Stimulated activated CD8-positive, alpha-beta memory T cell treated with anti-CD3 and anti-CD28 coated beads, Interleukin-2, amount 100 ng/mL, for 1 hour (primary cell): ENCODE measurements around the gene IGF1R.

Source experiments
- DNase-seq, 2 donors: peaks; one replicate each; pipeline ENCODE4 v3.0.0-alpha.2; 2020; ENCODE audit warnings: low read depth in 2 of 2

Gene IGF1R

DNA sequence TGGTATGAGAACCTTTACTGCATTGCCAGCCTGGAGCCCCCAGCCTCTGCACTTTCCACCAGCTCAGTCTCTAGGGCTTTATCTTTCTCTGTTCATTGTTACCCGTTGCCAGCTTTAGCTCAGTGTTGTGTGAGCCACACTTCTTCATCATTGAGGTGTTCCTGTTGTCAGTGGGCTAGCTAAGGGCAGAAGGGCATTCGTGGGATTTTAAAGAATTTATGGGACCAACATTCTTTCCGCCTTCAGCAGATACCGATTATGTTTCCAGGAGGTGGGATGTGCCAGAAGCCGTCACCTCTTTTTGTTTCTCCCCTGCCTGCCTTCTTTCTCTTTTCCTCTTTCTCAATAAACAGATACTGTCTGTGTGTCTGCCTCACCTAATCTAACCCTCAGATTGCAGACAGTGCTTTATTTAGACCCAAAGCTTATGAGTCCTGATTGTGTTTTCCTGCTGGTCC is 294.7 kb downstream of the IGF1R start:
- no peak for DNase-seq

DNA sequence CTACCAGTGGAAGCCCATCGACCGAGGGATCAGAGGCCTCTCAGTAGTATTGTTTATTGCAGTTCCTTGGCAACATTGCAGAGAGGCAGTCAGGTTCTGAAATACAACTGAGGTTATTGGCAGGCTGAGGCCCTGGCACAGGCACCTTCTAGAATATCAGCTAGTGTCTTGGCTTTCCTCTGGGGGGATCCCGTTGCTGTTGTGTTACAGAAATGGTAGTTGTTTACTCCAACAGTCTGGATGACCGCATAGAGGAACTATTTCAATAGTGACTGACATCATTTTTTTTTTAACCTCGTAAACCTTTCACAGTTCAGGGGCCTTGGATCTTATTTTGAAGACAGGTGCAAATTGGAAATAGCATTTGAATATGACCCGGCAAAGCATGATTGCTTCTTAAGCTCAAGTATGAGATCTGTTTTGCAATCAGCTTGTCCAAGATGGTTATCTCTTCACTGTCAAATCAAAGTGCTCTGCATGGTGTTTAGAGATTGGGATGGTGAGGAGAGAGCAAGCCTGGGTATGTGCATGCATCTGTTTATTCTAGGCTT is 295.3 kb downstream of the IGF1R start:
- no peak for DNase-seq

DNA sequence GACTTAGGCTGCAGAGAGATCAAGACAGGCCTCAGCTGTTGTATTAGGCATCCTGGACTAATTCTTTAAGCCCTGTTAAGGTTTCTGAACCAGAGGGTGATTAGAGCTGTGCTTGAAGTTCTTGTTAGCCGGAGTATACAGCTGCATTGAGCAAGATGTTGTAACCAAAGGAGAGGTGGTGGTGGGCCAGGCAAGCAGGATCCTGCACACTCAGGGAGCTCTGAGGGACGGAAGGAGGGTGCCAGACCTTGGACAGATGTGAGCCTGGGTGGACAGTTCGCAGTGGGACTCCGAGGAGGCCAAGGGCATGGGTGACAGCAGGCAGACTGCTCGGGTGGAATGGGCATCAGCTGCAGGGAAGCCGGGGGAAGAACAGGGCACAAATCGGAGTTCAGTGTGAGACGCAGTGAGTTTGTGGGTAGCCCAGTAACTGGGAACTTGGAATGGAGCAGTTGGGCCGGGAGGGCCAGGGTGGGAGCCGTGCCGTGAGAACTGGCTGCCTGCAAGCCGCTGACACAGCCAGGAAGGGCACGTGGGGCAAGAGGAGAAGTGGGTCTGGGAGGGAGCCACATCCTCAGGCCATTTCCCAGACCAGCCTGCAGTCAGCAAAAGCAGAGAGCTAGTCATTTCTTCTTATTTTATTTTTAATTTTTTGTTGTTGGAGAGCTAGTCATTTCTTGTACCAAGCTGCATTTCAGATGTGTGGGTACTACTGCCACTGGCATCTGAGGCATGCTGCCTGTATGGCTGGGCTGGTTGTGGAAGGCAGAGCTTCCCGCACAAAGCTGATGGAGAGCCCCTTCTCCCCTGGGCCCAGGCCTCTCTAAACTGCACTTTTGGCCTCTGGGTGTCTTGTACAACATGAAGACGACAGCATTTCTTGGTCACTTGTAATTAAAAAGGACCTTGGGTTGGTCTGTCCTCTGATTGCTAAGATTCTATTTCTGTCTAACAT is 298.2 kb downstream of the IGF1R start:
- DNase-seq: no peak

DNA sequence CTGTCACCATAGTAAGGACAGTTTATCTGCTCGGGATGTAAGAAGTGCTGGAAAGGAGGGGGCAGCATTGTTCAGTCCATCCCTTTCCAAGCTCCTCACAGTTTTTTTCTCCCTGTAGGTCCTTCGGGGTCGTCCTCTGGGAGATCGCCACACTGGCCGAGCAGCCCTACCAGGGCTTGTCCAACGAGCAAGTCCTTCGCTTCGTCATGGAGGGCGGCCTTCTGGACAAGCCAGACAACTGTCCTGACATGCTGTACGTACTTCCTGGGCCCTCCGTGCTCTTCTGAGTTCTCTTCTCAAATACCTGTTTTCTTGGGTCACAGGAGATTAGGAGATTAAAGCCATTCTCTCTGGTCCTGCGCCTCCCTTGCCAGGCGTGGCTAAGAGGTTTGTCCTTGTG is 300.1 kb downstream of the IGF1R start:
- DNase-seq: no peak

DNA sequence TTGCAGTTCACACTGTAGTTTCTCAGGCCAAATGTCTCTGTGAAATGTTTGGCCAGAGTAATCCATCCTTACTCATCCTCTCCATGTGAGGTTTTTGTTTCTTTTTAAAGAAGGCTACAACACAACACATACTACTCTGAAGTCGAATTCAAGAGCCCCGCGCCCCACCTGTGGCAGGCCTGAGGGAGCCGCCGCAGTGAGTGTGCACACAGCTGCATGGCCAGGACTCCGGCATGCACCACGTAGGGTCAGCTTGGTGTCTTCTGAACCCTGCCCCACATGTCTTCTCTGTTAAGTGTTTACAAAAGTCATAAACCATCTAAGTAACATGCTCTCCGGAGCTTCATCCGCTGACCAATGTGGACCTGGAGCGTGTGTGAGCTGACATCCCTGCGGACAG is 300.6 kb downstream of the IGF1R start:
- DNase-seq: no peak

DNA sequence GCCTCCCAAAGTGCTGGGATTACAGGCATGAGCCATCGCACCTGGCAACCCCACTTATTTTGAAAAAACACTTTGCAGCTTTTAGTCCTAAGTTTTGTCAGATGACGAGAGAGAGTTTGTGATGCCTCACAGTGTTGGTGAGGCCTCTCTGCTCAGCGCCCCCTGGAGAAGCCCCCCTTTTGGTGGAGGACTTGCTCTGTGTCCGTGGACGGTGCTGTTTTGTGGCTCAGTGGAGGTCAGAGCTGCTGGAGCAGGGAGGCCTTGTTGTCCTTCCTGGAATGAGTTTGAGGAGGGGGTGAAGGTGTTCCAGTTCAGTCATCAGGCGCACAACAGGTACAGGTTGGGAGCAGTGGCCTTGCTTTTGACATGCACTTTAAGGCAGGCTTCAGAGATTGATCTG is 301.3 kb downstream of the IGF1R start:
- DNase-seq: no peak

DNA sequence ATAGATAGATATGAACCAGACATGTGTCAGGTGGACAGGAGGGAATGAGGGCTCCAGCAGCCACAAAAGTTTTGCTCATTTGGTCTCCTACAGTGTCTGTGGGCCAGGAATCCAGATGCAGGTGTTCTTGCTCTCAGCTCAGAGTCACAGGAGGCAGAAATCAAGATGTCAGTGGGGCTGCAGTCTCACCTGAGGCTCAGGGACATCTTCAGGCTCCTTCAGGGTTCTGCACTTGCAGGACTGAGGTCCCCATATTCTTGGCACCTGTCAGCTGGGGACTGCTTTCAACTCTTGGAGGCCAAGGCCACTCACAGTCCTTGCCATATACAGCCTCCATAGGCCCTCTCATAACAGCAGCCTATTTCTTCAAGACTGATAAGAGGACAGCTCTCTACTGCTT is 301.9 kb downstream of the IGF1R start:
- DNase-seq: no peak

DNA sequence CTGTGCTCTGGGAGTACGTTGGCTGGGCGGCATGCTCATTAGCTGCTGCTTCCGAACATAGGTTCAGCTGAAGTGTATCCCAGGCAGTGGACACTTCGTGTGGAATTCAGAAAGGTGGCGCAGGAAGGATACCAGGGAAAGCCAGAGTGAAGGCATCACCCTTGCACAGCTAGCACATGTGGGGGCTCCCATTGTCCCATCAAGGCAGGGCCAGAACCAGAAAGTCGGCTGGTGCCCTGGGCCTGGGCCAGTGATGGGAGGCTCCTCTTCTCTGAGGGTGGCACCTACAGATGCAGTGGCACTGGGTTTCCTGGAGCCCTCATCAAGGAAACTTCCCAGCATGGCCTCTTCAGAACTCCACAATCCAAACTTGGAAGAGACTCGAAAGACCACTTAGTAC is 302.7 kb downstream of the IGF1R start:
- no peak for DNase-seq

DNA sequence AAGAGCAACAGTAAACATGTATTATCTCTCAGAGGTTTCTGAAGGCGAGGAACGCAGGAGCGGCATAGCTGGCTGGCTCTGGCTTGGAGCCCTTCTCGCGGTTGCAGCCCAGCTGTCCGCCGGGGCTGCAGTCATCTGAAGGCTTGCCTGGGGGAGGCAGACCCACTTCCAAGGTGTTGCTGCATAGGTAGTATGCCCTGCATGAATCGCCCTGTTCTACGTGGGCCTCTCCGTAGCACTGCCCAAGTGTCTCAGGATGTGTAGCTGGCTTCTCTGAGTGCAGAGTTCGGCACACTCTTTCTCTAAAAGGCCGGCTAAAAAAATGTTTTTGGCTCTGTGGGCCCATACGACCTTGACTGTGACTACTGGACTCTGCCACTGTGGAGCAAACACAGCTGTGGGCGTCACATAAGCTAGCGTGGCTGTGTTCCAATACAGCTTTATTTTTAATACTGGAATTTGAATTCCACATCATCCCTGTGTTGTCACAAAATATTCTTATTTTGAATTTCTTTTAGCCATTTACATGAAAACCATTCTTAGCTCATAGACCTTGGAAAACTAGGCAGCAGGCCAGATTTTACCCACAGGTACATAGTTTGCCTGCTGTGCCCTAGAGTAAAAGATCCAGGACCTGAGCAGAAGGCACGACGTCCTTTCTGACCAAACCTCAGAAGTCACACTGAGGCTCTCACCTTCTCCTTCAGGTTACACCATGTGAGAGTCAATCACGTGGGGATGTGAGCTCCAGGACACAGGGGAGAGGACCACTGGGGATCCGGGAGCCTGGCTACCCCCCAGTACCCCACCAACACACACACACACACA is 303.4 kb downstream of the IGF1R start:
- DNase-seq: no peak

DNA sequence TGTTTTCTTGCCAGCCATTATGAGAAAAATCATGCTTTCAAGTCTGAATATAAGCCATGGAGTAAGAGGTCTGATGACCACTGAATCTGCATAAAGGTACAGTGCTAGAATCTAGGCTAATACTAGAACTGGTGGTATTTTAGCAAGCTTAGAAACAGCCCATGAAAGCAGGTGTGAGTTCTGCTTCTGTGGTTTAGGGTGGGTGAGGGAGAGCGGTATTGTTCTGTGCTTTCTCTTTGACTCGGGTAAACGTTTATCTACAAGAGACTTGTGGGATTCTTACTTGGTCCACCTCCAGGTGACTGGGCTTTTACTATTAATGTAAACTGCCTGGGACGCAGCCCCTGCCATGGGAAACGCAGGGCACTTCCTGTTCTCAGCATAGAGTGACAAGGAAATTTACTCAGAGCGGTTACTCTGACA is 304.1 kb downstream of the IGF1R start:
- no peak for DNase-seq

DNA sequence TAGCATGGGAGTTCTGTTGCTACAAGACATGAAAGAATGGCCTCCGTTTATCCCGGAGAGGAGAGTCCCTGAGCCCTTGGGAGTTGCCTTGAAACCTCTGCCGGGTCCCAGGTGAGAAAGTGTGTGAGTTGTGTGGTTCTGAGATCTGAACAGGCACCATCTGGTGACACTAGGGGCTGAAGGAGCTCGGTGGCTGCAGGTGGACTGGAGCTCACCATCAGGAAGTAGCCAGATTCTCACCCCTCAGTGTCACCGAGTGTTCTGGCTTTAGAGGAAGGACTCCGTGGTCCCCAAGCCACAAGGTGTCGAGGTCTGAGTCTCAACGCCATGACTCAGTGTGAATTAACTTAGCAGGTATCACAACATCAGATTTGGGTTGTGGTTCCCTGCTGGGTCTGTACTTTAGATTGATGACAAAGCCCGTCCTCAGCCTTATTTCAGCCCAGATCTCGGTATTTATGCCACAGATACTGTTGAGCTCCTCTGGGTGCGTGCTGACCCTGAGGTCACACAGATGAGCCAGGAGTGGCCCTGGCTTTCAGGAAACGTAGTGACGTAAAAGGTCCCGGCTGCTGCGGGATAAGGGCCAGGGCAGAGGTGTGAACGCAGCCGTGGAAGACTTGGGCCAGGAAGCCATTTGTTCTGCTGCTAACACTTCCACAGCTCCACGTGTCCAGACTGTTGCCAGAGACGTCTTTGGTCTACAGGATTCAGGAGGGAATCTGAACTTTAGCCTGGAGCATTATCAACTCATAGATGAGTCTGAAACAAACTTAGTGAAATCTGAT is 304.9 kb downstream of the IGF1R start:
- DNase-seq: no peak

DNA sequence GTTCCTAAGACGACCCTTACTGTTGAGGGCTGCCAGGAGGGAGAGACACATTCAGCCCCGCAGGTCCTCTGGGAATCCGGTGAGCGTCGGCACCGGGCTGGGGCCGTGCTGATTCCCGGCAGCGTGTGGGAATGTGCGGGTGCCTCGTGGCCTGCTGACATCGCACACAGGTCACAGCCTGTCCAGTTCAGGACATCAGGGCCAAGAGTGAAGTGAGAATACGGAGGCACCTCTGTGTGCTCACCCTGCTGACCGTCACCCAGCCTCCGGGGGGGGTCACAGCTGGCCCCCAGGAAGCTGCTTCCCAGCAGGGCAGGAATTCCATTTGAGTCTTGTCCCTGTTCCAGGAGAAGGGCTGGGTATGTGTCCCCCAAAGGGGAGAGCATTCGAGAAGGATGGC is 305.6 kb downstream of the IGF1R start:
- no peak for DNase-seq

DNA sequence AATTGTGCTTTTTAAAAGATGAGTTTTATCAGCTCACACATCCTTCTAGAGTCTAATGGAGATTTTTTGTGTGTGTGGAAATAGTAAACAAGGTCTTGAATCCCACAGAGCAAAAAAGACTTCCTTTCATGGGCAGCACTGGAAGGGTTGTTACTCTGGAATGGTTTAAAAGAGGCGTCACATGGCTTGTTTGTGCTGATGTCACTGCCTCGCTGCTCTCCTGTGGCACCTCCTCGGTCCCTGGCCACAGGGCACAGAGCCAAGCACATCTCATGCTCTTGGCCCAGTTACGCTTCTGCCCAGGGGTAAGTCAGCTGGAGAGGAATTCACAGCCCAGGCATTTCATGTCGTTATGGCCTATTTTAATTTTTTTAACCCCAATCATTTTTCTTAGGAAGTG is 306.1 kb downstream of the IGF1R start:
- no peak for DNase-seq

DNA sequence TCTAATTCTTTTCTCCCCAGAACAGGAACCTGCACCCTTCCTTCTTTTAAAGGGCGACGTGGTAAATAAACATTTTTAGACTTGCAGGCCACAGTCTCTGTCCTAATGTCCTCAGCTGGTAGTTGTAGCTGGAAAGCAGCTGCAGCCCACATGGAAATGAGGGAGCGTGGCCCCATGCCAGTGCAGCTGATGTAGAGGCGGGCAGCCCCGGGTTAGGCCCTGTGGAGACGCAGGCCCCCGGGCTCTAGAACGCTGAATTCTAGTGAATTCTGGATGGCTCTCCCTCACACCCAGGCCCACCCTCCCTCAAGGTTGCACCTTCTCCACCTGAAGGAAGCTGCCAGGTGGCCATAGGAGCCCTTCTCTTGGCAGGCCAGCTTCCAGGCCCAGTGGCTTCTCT is 307.0 kb downstream of the IGF1R start:
- no peak for DNase-seq

DNA sequence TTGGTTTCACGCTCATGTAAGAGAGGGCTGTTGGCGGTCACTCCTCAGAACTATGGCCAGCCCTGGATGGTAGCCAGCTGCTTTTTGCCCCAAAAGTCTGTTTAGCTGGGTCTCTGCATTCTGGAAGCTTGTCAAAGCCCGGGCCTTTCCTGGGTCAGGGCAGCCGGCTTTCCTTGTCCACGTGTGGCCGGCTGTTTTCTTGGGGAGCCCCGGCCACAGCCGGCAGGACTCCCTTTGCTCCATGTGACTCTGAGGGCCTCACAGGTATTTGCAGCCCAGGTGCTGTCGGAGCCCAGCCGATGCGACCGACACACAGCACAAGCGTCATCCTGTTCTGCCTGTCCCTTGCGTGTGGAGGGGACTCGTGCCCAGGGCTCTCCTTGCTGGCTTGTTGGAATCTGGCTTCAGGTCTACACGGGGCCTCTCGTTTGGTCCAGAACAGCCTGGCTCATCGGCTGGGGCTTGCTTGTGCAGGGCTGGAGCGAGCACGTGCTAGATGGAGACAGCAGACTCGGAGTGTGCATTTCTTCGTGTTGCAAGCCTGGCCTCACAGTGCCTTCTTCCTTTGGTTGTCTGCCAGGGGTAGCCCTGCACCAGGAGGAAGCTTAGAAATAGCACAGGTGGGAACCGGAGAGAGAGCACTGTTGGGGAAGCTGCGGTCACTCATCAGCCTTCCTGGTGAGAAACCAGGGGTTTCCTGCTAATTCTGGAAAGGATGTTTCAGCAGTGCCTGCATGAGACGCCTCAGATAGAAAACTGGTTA is 307.8 kb downstream of the IGF1R start:
- no peak for DNase-seq

DNA sequence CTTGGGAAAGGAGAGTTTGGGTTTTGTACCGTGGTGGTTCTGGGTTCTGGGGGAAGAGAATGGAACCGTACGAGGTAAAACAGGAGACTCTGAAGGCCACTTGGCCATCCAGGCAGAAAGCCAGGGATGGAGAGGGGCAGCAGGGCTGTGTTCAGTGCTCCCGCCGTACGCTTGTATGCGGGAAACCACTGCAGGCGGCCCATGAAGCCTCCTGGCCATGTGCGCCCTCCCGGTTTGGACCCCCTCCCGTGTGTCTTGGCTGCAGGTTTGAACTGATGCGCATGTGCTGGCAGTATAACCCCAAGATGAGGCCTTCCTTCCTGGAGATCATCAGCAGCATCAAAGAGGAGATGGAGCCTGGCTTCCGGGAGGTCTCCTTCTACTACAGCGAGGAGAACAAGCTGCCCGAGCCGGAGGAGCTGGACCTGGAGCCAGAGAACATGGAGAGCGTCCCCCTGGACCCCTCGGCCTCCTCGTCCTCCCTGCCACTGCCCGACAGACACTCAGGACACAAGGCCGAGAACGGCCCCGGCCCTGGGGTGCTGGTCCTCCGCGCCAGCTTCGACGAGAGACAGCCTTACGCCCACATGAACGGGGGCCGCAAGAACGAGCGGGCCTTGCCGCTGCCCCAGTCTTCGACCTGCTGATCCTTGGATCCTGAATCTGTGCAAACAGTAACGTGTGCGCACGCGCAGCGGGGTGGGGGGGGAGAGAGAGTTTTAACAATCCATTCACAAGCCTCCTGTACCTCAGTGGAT is 308.6 kb downstream of the IGF1R start:
- DNase-seq: no peak

DNA sequence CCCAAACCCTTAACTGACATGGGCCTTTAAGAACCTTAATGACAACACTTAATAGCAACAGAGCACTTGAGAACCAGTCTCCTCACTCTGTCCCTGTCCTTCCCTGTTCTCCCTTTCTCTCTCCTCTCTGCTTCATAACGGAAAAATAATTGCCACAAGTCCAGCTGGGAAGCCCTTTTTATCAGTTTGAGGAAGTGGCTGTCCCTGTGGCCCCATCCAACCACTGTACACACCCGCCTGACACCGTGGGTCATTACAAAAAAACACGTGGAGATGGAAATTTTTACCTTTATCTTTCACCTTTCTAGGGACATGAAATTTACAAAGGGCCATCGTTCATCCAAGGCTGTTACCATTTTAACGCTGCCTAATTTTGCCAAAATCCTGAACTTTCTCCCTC is 309.3 kb downstream of the IGF1R start:
- DNase-seq: no peak

DNA sequence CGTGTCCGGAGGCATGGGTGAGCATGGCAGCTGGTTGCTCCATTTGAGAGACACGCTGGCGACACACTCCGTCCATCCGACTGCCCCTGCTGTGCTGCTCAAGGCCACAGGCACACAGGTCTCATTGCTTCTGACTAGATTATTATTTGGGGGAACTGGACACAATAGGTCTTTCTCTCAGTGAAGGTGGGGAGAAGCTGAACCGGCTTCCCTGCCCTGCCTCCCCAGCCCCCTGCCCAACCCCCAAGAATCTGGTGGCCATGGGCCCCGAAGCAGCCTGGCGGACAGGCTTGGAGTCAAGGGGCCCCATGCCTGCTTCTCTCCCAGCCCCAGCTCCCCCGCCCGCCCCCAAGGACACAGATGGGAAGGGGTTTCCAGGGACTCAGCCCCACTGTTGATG is 309.7 kb downstream of the IGF1R start:
- no peak for DNase-seq

DNA sequence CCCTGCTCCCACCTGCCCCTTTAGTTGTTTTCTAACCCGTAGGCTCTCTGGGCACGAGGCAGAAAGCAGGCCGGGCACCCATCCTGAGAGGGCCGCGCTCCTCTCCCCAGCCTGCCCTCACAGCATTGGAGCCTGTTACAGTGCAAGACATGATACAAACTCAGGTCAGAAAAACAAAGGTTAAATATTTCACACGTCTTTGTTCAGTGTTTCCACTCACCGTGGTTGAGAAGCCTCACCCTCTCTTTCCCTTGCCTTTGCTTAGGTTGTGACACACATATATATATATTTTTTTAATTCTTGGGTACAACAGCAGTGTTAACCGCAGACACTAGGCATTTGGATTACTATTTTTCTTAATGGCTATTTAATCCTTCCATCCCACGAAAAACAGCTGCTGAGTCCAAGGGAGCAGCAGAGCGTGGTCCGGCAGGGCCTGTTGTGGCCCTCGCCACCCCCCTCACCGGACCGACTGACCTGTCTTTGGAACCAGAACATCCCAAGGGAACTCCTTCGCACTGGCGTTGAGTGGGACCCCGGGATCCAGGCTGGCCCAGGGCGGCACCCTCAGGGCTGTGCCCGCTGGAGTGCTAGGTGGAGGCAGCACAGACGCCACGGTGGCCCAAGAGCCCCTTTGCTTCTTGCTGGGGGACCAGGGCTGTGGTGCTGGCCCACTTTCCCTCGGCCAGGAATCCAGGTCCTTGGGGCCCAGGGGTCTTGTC is 310.7 kb downstream of the IGF1R start:
- DNase-seq: no peak

DNA sequence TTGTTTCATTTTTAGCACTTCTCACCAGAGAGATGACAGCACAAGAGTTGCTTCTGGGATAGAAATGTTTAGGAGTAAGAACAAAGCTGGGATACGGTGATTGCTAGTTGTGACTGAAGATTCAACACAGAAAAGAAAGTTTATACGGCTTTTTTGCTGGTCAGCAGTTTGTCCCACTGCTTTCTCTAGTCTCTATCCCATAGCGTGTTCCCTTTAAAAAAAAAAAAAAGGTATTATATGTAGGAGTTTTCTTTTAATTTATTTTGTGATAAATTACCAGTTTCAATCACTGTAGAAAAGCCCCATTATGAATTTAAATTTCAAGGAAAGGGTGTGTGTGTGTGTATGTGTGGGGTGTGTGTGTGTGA is 311.3 kb downstream of the IGF1R start:
- no peak for DNase-seq
